Panc1 (cell line): ENCODE results near the gene CCND3. TPM values are rescaled to one million over a fixed set of nuclear protein-coding genes. Genes with fewer than 3 reads are reported as not detected.
A peak's percentile ranks its signal among the peaks of the same experiment; 100 is the strongest.

Experiments
- ATAC-seq: fragments of 200-7000 bp; cut with Tn5 transposase; 2 replicates; pipeline ENCODE4 v1.9.1; 2020; ENCODE audit warnings: mild to moderate bottlenecking, moderate library complexity
- BruUV-seq: library from RNA; stranded (reverse); fragments of 400-500 nt; replicated peaks from 2 replicates; lab custom pipeline; 2021; lab: Mats Ljungman, UMichigan
- CTCF ChIA-PET: fragments of 300-600 bp; sonication (Branson Sonifier 250); formaldehyde crosslinking; loops from one replicate; lab custom pipeline; 2022; ENCODE audit warnings: antibody characterized with exemption; lab: Charles Lee
- POLR2A ChIA-PET: fragments of 300-600 bp; sonication (Branson Sonifier 250); formaldehyde crosslinking; loops from one replicate; lab custom pipeline; 2022; ENCODE audit warnings: antibody characterized with exemption; lab: Charles Lee
- DNase-seq: peaks from one replicate; pipeline ENCODE4 v3.0.0-alpha.2; 2010; ENCODE audit warnings: low read depth, low spot score
- H3K27ac ChIP-seq: 2 replicates; pipeline ENCODE4 v1.5.1; 2011; ENCODE audit warnings: mild to moderate bottlenecking, low read length, inconsistent platforms
- H3K27me3 ChIP-seq: fragments of 200-500 bp; sonication (Bioruptor generic); 2 replicates; pipeline ENCODE4 v1.6.0; 2014; ENCODE audit warnings: low read length, inconsistent platforms; ENCODE audit not compliant: control insufficient read depth, insufficient read depth
- H3K36me3 ChIP-seq: fragments of 200-500 bp; sonication (Bioruptor generic); 2 replicates; pipeline ENCODE4 v1.5.1; 2014; ENCODE audit warnings: inconsistent platforms, mild to moderate bottlenecking, low read length, moderate library complexity; ENCODE audit not compliant: control insufficient read depth, insufficient read depth
- H3K4me1 ChIP-seq: 2 replicates; pipeline ENCODE4 v1.5.1; 2011; ENCODE audit warnings: inconsistent platforms, mild to moderate bottlenecking, low read length, moderate library complexity; ENCODE audit not compliant: control insufficient read depth, insufficient read depth
- H3K4me3 ChIP-seq, 2 experiments: 2 replicates each; pipeline ENCODE4 v1.5.1; 2011 to 2012; ENCODE audit warnings: low read depth in 2 of 2, low read length in 2 of 2, mild to moderate bottlenecking in 2 of 2, inconsistent platforms in 1 of 2, moderate library complexity in 1 of 2
- H3K9me3 ChIP-seq: fragments of 200-500 bp; sonication (Bioruptor generic); 2 replicates; pipeline ENCODE4 v1.5.1; 2014; ENCODE audit warnings: low read depth, mild to moderate bottlenecking, inconsistent platforms, low read length, moderate library complexity; ENCODE audit not compliant: control insufficient read depth, insufficient read depth
- POLR2AphosphoS5 ChIP-seq: IDR thresholded peaks from 2 replicates; pipeline ENCODE4 v1.6.1; 2012; ENCODE audit warnings: mild to moderate bottlenecking, low read depth, low read length, moderate library complexity
- REST ChIP-seq, 2 experiments: IDR thresholded peaks; 2 replicates each; pipeline ENCODE4 v1.6.1; 2011 to 2012; ENCODE audit warnings: low read depth in 2 of 2, control low read depth in 1 of 2, low read length in 1 of 2, mild to moderate bottlenecking in 1 of 2, moderate library complexity in 1 of 2; ENCODE audit not compliant: insufficient read depth in 1 of 2
- SIN3A ChIP-seq: IDR thresholded peaks from 2 replicates; pipeline ENCODE4 v1.6.1; 2012; ENCODE audit warnings: low read depth, mild to moderate bottlenecking, low read length, moderate library complexity, borderline replicate concordance; ENCODE audit not compliant: insufficient read depth
- TCF7L2 ChIP-seq: IDR thresholded peaks from 2 replicates; pipeline ENCODE4 v1.6.1; 2011; ENCODE audit warnings: mild to moderate bottlenecking, low read depth, low read length, inconsistent platforms
- in situ Hi-C: cut with HindIII; loops from 2 replicates; pipeline ENCODE4 v1.10.0; 2016; ENCODE audit warnings: low sequenced_read_pairs, low pct_unique_long_range_greater_than_20kb
- intact Hi-C: fragments of 100-400 bp; cut with micrococcal nuclease; formaldehyde crosslinking; loops from one replicate; pipeline ENCODE4 v1.10.0; 2022; ENCODE audit not compliant: unreplicated experiment
- total RNA-seq: library from RNA; stranded (reverse); gene quantifications from one replicate; pipeline ENCODE4 v1.2.1, GENCODE V29; 2021; ENCODE audit not compliant: unreplicated experiment
- TF ChIP-seq, protein P1 (sequence below): fragments of 450-650 bp; IDR thresholded peaks from 2 replicates; pipeline ENCODE4 v1.5.1; 2017; ENCODE audit warnings: mild to moderate bottlenecking

Gene CCND3
- total RNA-seq, 1 experiment from 2014 or later = 36.8 TPM

GRCh38 chr6:41967312-41968287 is 26.0 kb upstream of the CCND3 start:
- BruUV-seq = no TSS peak
- no peak for DNase-seq
- peak; percentile 52; the same call in 1 of the 2 replicates for ATAC-seq
- CTCF ChIA-PET = interaction anchor here (0.6 kb wide), 1 partner anchor 107 kb away, joined by 3 read pairs; no protein-coding TSS in a partner anchor
- Histone ChIP-seq H3K36me3 (no peaks in the 10 kb centered on the region), H3K9me3 (no peaks in the 10 kb centered on the region), H3K27ac (no peak overlapping the region), H3K27me3 (no peaks in the 10 kb centered on the region), H3K4me1 (0 out of 2 replicates have a peak, but pooled peaks cover 3% of the 10 kb centered on the region), H3K4me3 (no peak overlapping the region)
- POLR2A ChIA-PET = interaction anchor here (0.6 kb wide), 1 partner anchor 49 kb away, joined by 12 read pairs; no protein-coding TSS in a partner anchor
- no peak for TF ChIP-seq TCF7L2
- no peak for TF ChIP-seq SIN3A
- TF ChIP-seq, protein P1, sequence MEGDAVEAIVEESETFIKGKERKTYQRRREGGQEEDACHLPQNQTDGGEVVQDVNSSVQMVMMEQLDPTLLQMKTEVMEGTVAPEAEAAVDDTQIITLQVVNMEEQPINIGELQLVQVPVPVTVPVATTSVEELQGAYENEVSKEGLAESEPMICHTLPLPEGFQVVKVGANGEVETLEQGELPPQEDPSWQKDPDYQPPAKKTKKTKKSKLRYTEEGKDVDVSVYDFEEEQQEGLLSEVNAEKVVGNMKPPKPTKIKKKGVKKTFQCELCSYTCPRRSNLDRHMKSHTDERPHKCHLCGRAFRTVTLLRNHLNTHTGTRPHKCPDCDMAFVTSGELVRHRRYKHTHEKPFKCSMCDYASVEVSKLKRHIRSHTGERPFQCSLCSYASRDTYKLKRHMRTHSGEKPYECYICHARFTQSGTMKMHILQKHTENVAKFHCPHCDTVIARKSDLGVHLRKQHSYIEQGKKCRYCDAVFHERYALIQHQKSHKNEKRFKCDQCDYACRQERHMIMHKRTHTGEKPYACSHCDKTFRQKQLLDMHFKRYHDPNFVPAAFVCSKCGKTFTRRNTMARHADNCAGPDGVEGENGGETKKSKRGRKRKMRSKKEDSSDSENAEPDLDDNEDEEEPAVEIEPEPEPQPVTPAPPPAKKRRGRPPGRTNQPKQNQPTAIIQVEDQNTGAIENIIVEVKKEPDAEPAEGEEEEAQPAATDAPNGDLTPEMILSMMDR = no peak
- TF ChIP-seq REST (IDR thresholded peaks at IDR 0.05; ENCODE audit: insufficient read depth in 1 of 2, low read depth in 2 of 2, low read length in 1 of 2) = no peak
- intact Hi-C loops = no loop called here
- in situ Hi-C loops = no loop called here

DNA sequence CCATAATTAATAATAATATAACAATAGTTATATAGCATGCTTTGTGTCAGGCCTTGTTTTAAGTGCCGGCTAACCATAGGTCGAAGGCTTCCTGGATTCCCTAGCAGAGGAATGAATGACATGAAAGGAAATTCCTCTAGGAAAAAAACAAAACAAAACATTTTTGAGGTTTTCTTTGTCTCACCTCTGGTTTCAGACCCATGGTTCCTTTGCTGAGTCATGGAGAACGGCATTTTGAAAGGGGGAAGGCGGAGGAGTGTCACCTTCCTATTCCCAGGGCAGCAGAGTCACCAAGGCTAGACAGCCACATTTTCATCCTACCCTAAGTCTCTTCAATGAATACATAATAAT is 25.3 kb upstream of the CCND3 start:
- no peaks in the 10 kb centered on the region for H3K36me3 ChIP-seq
- H3K4me1 ChIP-seq = 0 out of 2 replicates have a peak, but pooled peaks cover 3% of the 10 kb centered on the region
- no peak for DNase-seq
- no peak overlapping the region for H3K4me3 ChIP-seq
- ChIA-PET CTCF (no interaction called here), POLR2A (no interaction called here)
- H3K27me3 ChIP-seq = no peaks in the 10 kb centered on the region
- intact Hi-C loops (no loop called here), in situ Hi-C loops (no loop called here)
- H3K9me3 ChIP-seq = no peaks in the 10 kb centered on the region
- H3K27ac ChIP-seq = 0 out of 2 replicates have a peak overlapping the region, but pooled peaks have one; percentile 31
- no peak for TF ChIP-seq POLR2AphosphoS5
- TF ChIP-seq TCF7L2 = no peak
- TF ChIP-seq, protein P1 = no peak
- no peak for TF ChIP-seq REST (IDR thresholded peaks at IDR 0.05; ENCODE audit: insufficient read depth in 1 of 2, low read depth in 2 of 2, low read length in 1 of 2)
- TF ChIP-seq SIN3A = no peak
- BruUV-seq = no TSS peak
- peak; percentile 62; the same call in 1 of the 2 replicates for ATAC-seq
